ENCODE measurements around the gene CASK.

The CASK gene

GRCh38 chrX:41912923-41913322 is 10.4 kb downstream of the CASK start:
- DNase-seq, result no peak

- no peak for DNase-seq
Measured at GRCh38 chrX:41909068-41909467, 14.3 kb downstream of the CASK start.

- DNase-seq, result no peak
Measured at GRCh38 chrX:41906515-41907187, 16.7 kb downstream of the CASK start.

GRCh38 chrX:41903544-41903943 is 19.8 kb downstream of the CASK start:
- no peak for DNase-seq

- no peak for DNase-seq
Measured at GRCh38 chrX:41900321-41900720, 23.0 kb downstream of the CASK start.

GRCh38 chrX:41895826-41896225 is 27.5 kb downstream of the CASK start:
- no peak for DNase-seq

GRCh38 chrX:41890026-41890423 is 33.3 kb downstream of the CASK start:
- no peak for DNase-seq

- no peak for DNase-seq
Measured at GRCh38 chrX:41889317-41890025, 33.9 kb downstream of the CASK start.

GRCh38 chrX:41887691-41888090 is 35.7 kb downstream of the CASK start:
- DNase-seq, result no peak

- no peak for DNase-seq
Measured at GRCh38 chrX:41885724-41886123, 37.6 kb downstream of the CASK start.

GRCh38 chrX:41881166-41881565 is 42.2 kb downstream of the CASK start:
- DNase-seq, result no peak

- DNase-seq, result no peak
Measured at GRCh38 chrX:41877167-41877566, 46.2 kb downstream of the CASK start.

GRCh38 chrX:41875142-41875541 is 48.2 kb downstream of the CASK start:
- DNase-seq, result no peak

- no peak for DNase-seq
Measured at GRCh38 chrX:41870719-41871151, 52.6 kb downstream of the CASK start.

- DNase-seq, result no peak
Measured at GRCh38 chrX:41868392-41868977, 54.9 kb downstream of the CASK start.

- DNase-seq, result no peak
Measured at GRCh38 chrX:41863343-41864203, 59.8 kb downstream of the CASK start.

GRCh38 chrX:41862562-41863184 is 60.7 kb downstream of the CASK start:
- no peak for DNase-seq

GRCh38 chrX:41858161-41858775 is 65.1 kb downstream of the CASK start:
- DNase-seq, result no peak

- no peak for DNase-seq
Measured at GRCh38 chrX:41857670-41858069, 65.7 kb downstream of the CASK start.

GRCh38 chrX:41846714-41847113 is 76.6 kb downstream of the CASK start:
- no peak for DNase-seq

- no peak for DNase-seq
Measured at GRCh38 chrX:41837270-41837944, 85.9 kb downstream of the CASK start.

- no peak for DNase-seq
Measured at GRCh38 chrX:41828826-41829225, 94.5 kb downstream of the CASK start.
